ENCODE measurements around the gene TAF1D. TPM values are rescaled to one million over a fixed set of nuclear protein-coding genes. Genes with fewer than 3 reads are reported as not detected.

Gene TAF1D
- total RNA-seq, 1 experiment from 2014 or later, result 165 TPM

DNA sequence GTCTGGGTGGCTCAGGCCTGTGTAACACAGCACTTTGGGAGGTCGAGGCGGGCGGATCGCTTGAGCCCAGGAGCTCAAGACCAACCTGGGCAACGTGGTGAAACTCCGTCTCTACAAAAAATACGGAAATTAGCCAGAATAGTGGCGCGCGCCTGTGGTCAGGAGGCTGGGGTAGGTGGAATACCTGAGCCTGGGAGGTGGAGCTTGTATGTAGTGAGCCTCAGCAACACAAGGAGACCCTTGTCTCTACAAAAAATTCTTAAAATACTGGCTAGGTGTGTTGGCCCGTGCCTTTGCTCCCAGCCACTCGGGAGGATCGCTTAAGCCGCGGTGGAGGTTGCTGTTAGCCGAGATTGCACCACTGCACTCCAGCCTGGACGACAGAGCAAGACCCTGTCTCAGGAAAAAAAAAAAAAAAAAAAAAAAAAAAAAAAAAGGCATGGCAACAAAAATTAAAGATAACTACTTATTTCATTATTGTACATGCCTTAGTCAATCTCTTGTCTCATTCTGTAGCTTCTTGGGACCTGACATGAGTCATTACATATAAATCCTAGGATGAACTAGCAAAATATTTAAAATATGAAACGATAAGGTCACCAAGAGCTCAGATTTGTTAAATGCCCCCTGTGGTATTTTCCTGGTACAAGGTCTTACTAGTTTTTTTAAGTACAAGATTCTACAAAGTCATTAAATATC is 1.1 kb downstream of the TAF1D start:
- ATAC-seq (no peak), DNase-seq (ENCODE audit: low read depth, low spot score) (no peak)
- Histone ChIP-seq H3K27ac (ENCODE audit: low read length) (peak overlapping the region; percentile 97), H3K27me3 (ENCODE audit: control insufficient read depth, insufficient read depth, low read length) (no peaks in the 10 kb centered on the region), H3K4me1 (ENCODE audit: control insufficient read depth, insufficient read depth, low read length) (peaks cover 46% of the 10 kb centered on the region), H3K9me3 (ENCODE audit: control insufficient read depth, insufficient read depth, low read depth, low read length) (no peaks in the 10 kb centered on the region), H3K4me3 (ENCODE audit: low read depth in 2 of 2, low read length in 2 of 2) (peak overlapping the region; percentile 72 to 84), H3K36me3 (ENCODE audit: control insufficient read depth, insufficient read depth, low read length) (peaks cover 51% of the 10 kb centered on the region)
- intact Hi-C loops (cut with micrococcal nuclease; ENCODE audit: unreplicated experiment) (no loop called here), in situ Hi-C loops (cut with HindIII; ENCODE audit: low pct_unique_long_range_greater_than_20kb, low sequenced_read_pairs) (no loop called here)
- TF ChIP-seq REST (IDR thresholded peaks at IDR 0.05; ENCODE audit: insufficient read depth in 1 of 2, low read depth in 2 of 2, low read length in 1 of 2) (no peak), TCF7L2 (IDR thresholded peaks at IDR 0.05; ENCODE audit: low read depth, low read length) (no peak), SIN3A (IDR thresholded peaks at IDR 0.05; ENCODE audit: borderline replicate concordance, insufficient read depth, low read depth, low read length) (no peak), POLR2AphosphoS5 (IDR thresholded peaks at IDR 0.05; ENCODE audit: low read depth, low read length) (no peak; the same call in 1 of the 2 replicates), CTCF (IDR thresholded peaks at IDR 0.05) (no peak)
- no TSS peak for BruUV-seq (replicated peaks)
- ChIA-PET CTCF (no interaction called here), POLR2A (interaction anchor here (0.6 to 2.2 kb wide), 5 partner anchors 9 to 1354 kb away, joined by 3 to 19 read pairs (median 5); partner anchors contain the start of genes MED17 and PANX1)

- Histone ChIP-seq H3K4me1 (ENCODE audit: control insufficient read depth, insufficient read depth, low read length) (peaks cover 46% of the 10 kb centered on the region), H3K27me3 (ENCODE audit: control insufficient read depth, insufficient read depth, low read length) (no peaks in the 10 kb centered on the region), H3K27ac (ENCODE audit: low read length) (peak overlapping the region; percentile 97), H3K4me3 (ENCODE audit: low read depth in 2 of 2, low read length in 2 of 2) (peak overlapping the region; percentile 72 to 84), H3K9me3 (ENCODE audit: control insufficient read depth, insufficient read depth, low read depth, low read length) (no peaks in the 10 kb centered on the region), H3K36me3 (ENCODE audit: control insufficient read depth, insufficient read depth, low read length) (peaks cover 66% of the 10 kb centered on the region)
- ATAC-seq (no peak), DNase-seq (ENCODE audit: low read depth, low spot score) (no peak)
- intact Hi-C loops (cut with micrococcal nuclease; ENCODE audit: unreplicated experiment) (no loop called here), in situ Hi-C loops (cut with HindIII; ENCODE audit: low pct_unique_long_range_greater_than_20kb, low sequenced_read_pairs) (no loop called here)
- BruUV-seq (replicated peaks), result no TSS peak
- ChIA-PET CTCF (no interaction called here), POLR2A (interaction anchor here (0.6 to 1.6 kb wide), 3 partner anchors 10 to 653 kb away, joined by 3 to 24 read pairs (median 8); no protein-coding TSS in a partner anchor)
- peak; percentile 36; the same call in 1 of the 2 replicates for TF ChIP-seq POLR2AphosphoS5 (IDR thresholded peaks at IDR 0.05; ENCODE audit: low read depth, low read length)
- no peak for TF ChIP-seq SIN3A (IDR thresholded peaks at IDR 0.05; ENCODE audit: borderline replicate concordance, insufficient read depth, low read depth, low read length)
Measured at GRCh38 chr11:93738647-93739081, 2.6 kb downstream of the TAF1D start.
